ENCODE measurements around the gene ANKS1B.

The ANKS1B gene

GRCh38 chr12:99822273-99822672 is 162.5 kb downstream of the ANKS1B start:
- no peaks in the 10 kb centered on the region for H3F3A ChIP-seq (ENCODE audit: low read depth)
- no peaks in the 10 kb centered on the region for H3K36me3 ChIP-seq (ENCODE audit: insufficient read depth, low read length)
- no peaks in the 10 kb centered on the region for H4K20me1 ChIP-seq (ENCODE audit: insufficient read depth, low read length, poor library complexity, severe bottlenecking)
- no peak overlapping the region for H3K4me2 ChIP-seq (ENCODE audit: low read depth, low read length, poor library complexity, severe bottlenecking)
- no peaks in the 10 kb centered on the region for H3K4me1 ChIP-seq (ENCODE audit: insufficient read depth, low read length, poor library complexity, severe bottlenecking)
- H3K79me2 ChIP-seq (ENCODE audit: insufficient read depth, low read length), result no peaks in the 10 kb centered on the region
- TF ChIP-seq CTCF (conservative IDR thresholded peaks at IDR 0.05; ENCODE audit: low read length) (no peak), EZH2phosphoT487 (IDR thresholded peaks at IDR 0.05; ENCODE audit: borderline replicate concordance) (no peak)
- no peaks in the 10 kb centered on the region for H3K27me3 ChIP-seq (ENCODE audit: insufficient read depth, low read length, poor library complexity, severe bottlenecking)
- H3K9ac ChIP-seq (ENCODE audit: low read depth, low read length, poor library complexity, severe bottlenecking), result no peak overlapping the region
- no peak overlapping the region for H3K4me3 ChIP-seq (ENCODE audit: low read length, poor library complexity, severe bottlenecking)
- no peaks in the 10 kb centered on the region for H3K9me2 ChIP-seq (replicated peaks; ENCODE audit: low read depth, low read length)
- H2AFZ ChIP-seq (ENCODE audit: low read length), result no peak overlapping the region
- no peaks in the 10 kb centered on the region for H3K9me3 ChIP-seq (ENCODE audit: insufficient read depth, low read depth, low read length)

- TF ChIP-seq CTCF (conservative IDR thresholded peaks at IDR 0.05; ENCODE audit: low read length) (peak; percentile 60), EZH2phosphoT487 (IDR thresholded peaks at IDR 0.05; ENCODE audit: borderline replicate concordance) (no peak)
- Histone ChIP-seq H2AFZ (ENCODE audit: low read length) (no peak overlapping the region), H3K9me3 (ENCODE audit: insufficient read depth, low read depth, low read length) (no peaks in the 10 kb centered on the region), H3K36me3 (ENCODE audit: insufficient read depth, low read length) (no peaks in the 10 kb centered on the region), H3K79me2 (ENCODE audit: insufficient read depth, low read length) (no peaks in the 10 kb centered on the region), H4K20me1 (ENCODE audit: insufficient read depth, low read length, poor library complexity, severe bottlenecking) (no peaks in the 10 kb centered on the region), H3K9ac (ENCODE audit: low read depth, low read length, poor library complexity, severe bottlenecking) (no peak overlapping the region), H3K27me3 (ENCODE audit: insufficient read depth, low read length, poor library complexity, severe bottlenecking) (no peaks in the 10 kb centered on the region), H3K9me2 (replicated peaks; ENCODE audit: low read depth, low read length) (no peaks in the 10 kb centered on the region), H3F3A (ENCODE audit: low read depth) (no peaks in the 10 kb centered on the region), H3K4me3 (ENCODE audit: low read length, poor library complexity, severe bottlenecking) (no peak overlapping the region), H3K4me1 (ENCODE audit: insufficient read depth, low read length, poor library complexity, severe bottlenecking) (no peaks in the 10 kb centered on the region), H3K4me2 (ENCODE audit: low read depth, low read length, poor library complexity, severe bottlenecking) (no peak overlapping the region)
Measured at GRCh38 chr12:99810718-99811593, 173.8 kb downstream of the ANKS1B start.

GRCh38 chr12:99809909-99810308 is 174.8 kb downstream of the ANKS1B start:
- H3K4me2 ChIP-seq (ENCODE audit: low read depth, low read length, poor library complexity, severe bottlenecking), result no peak overlapping the region
- no peak overlapping the region for H2AFZ ChIP-seq (ENCODE audit: low read length)
- H3K36me3 ChIP-seq (ENCODE audit: insufficient read depth, low read length), result no peaks in the 10 kb centered on the region
- H3K9ac ChIP-seq (ENCODE audit: low read depth, low read length, poor library complexity, severe bottlenecking), result no peak overlapping the region
- H3K4me3 ChIP-seq (ENCODE audit: low read length, poor library complexity, severe bottlenecking), result no peak overlapping the region
- H3K4me1 ChIP-seq (ENCODE audit: insufficient read depth, low read length, poor library complexity, severe bottlenecking), result no peaks in the 10 kb centered on the region
- TF ChIP-seq EZH2phosphoT487 (IDR thresholded peaks at IDR 0.05; ENCODE audit: borderline replicate concordance) (no peak), CTCF (conservative IDR thresholded peaks at IDR 0.05; ENCODE audit: low read length) (no peak)
- H3K9me2 ChIP-seq (replicated peaks; ENCODE audit: low read depth, low read length), result no peaks in the 10 kb centered on the region
- H3K27me3 ChIP-seq (ENCODE audit: insufficient read depth, low read length, poor library complexity, severe bottlenecking), result no peaks in the 10 kb centered on the region
- no peaks in the 10 kb centered on the region for H3K9me3 ChIP-seq (ENCODE audit: insufficient read depth, low read depth, low read length)
- H4K20me1 ChIP-seq (ENCODE audit: insufficient read depth, low read length, poor library complexity, severe bottlenecking), result no peaks in the 10 kb centered on the region
- H3F3A ChIP-seq (ENCODE audit: low read depth), result no peaks in the 10 kb centered on the region
- H3K79me2 ChIP-seq (ENCODE audit: insufficient read depth, low read length), result no peaks in the 10 kb centered on the region
